ENCODE data around the gene C16orf92.

Gene C16orf92

DNA sequence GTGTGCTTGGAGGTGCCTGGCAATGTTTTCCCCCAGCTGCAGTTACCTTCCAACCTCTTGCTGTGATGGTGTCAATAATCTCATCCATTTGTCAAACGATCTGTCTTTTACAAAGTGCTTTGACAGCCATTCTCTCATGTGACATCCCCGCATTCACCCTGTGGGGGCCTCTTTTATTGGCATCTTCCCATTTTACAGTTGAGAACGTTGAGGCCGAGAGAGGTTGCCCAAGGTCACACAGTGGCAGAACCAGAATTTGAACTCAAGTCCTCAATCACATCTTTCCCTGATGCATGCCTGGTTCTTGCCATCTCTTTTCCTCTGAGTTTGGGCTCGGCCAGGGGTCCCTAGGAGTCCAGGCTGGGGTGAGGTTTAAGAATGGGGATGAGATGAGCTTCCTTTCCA lies 47.9 kb upstream of the C16orf92 start:
- peaks cover 48% of the 10 kb centered on the region for H4K20me1 ChIP-seq (ENCODE audit: insufficient read depth, low read length)
- TF ChIP-seq, protein P1, sequence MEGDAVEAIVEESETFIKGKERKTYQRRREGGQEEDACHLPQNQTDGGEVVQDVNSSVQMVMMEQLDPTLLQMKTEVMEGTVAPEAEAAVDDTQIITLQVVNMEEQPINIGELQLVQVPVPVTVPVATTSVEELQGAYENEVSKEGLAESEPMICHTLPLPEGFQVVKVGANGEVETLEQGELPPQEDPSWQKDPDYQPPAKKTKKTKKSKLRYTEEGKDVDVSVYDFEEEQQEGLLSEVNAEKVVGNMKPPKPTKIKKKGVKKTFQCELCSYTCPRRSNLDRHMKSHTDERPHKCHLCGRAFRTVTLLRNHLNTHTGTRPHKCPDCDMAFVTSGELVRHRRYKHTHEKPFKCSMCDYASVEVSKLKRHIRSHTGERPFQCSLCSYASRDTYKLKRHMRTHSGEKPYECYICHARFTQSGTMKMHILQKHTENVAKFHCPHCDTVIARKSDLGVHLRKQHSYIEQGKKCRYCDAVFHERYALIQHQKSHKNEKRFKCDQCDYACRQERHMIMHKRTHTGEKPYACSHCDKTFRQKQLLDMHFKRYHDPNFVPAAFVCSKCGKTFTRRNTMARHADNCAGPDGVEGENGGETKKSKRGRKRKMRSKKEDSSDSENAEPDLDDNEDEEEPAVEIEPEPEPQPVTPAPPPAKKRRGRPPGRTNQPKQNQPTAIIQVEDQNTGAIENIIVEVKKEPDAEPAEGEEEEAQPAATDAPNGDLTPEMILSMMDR (IDR thresholded peaks at IDR 0.05; ENCODE audit: borderline replicate concordance, extremely low read depth, low read length, poor library complexity, severe bottlenecking): no peak
- ATAC-seq (ENCODE audit: insufficient read depth, low read depth): no peak
- peaks cover 45% of the 10 kb centered on the region for H3K4me1 ChIP-seq (ENCODE audit: insufficient read depth, low read length)
- peak overlapping the region; percentile 90 for H3K9ac ChIP-seq (ENCODE audit: low read depth, low read length)
- H3K9me3 ChIP-seq (ENCODE audit: insufficient read depth, low read length, severe bottlenecking): no peaks in the 10 kb centered on the region
- H2AFZ ChIP-seq (ENCODE audit: low read depth, low read length): no peak overlapping the region
- peaks cover 50% of the 10 kb centered on the region for H3K36me3 ChIP-seq (ENCODE audit: insufficient read depth, low read length)
- peak overlapping the region; percentile 80 to 92; a peak in 3 of 4 replicates for H3K4me3 ChIP-seq (ENCODE audit: low read depth in 1 of 2, low read length in 2 of 2)
- H3K27me3 ChIP-seq (ENCODE audit: insufficient read depth, low read length, poor library complexity): no peaks in the 10 kb centered on the region
- peaks cover 49% of the 10 kb centered on the region for H3K79me2 ChIP-seq (ENCODE audit: insufficient read depth, low read length)
- DNase-seq: no peak
- peak overlapping the region; percentile 79 for H3K4me2 ChIP-seq (ENCODE audit: insufficient read depth, low read length)
- peak overlapping the region; percentile 88 for H3K27ac ChIP-seq (ENCODE audit: low read length)

DNA sequence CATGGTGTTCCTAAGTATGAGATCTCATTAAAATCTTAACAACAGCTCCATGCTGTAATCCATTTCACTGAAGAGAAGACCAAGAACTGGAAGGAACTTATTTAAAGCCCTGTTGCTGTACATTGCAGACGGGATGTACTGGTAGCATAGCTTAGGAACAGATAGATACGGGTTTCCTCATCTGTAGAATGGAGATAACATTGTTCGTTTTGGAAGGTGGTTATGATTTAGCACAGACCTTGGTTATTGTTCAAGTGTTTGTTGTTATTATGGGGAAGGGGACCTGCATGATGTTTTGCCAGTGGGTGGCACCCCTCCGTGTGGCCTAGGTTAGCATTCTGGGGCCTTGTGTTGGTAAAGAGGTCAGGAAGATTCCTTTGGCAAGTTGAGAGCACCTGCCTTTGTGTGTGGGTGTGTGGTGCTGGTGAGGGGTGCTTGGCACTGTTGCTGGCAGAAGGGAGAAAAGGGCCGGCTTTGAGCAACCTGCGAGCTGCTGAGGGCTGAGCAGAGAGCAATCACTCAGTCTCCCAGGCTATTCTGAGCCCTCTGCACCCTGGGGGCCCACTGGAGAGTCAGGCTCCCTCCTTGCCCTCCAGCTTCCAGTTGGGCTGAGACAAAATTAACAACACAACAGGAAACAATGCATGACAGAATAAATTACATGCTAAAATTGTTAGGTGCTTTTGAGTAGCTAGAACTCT lies 47.0 kb upstream of the C16orf92 start:
- Histone ChIP-seq H3K4me2 (ENCODE audit: insufficient read depth, low read length) (peak overlapping the region; percentile 79), H3K4me3 (ENCODE audit: low read depth in 1 of 2, low read length in 2 of 2) (peak overlapping the region in 1 of 2 experiments; percentile 92; a peak in 3 of 4 replicates), H3K27me3 (ENCODE audit: insufficient read depth, low read length, poor library complexity) (no peaks in the 10 kb centered on the region), H3K9me3 (ENCODE audit: insufficient read depth, low read length, severe bottlenecking) (no peaks in the 10 kb centered on the region), H3K27ac (ENCODE audit: low read length) (peak overlapping the region; percentile 88), H3K9ac (ENCODE audit: low read depth, low read length) (peak overlapping the region; percentile 90), H2AFZ (ENCODE audit: low read depth, low read length) (no peak overlapping the region), H3K36me3 (ENCODE audit: insufficient read depth, low read length) (peaks cover 54% of the 10 kb centered on the region), H4K20me1 (ENCODE audit: insufficient read depth, low read length) (peaks cover 48% of the 10 kb centered on the region), H3K4me1 (ENCODE audit: insufficient read depth, low read length) (peaks cover 45% of the 10 kb centered on the region), H3K79me2 (ENCODE audit: insufficient read depth, low read length) (peaks cover 49% of the 10 kb centered on the region)
- ATAC-seq (ENCODE audit: insufficient read depth, low read depth): no peak
- TF ChIP-seq, protein P1 (IDR thresholded peaks at IDR 0.05; ENCODE audit: borderline replicate concordance, extremely low read depth, low read length, poor library complexity, severe bottlenecking): no peak
- TF ChIP-seq EZH2 (IDR thresholded peaks at IDR 0.05; ENCODE audit: borderline replicate concordance, low read depth, low read length, severe bottlenecking): no peak
- no peak for DNase-seq

DNA sequence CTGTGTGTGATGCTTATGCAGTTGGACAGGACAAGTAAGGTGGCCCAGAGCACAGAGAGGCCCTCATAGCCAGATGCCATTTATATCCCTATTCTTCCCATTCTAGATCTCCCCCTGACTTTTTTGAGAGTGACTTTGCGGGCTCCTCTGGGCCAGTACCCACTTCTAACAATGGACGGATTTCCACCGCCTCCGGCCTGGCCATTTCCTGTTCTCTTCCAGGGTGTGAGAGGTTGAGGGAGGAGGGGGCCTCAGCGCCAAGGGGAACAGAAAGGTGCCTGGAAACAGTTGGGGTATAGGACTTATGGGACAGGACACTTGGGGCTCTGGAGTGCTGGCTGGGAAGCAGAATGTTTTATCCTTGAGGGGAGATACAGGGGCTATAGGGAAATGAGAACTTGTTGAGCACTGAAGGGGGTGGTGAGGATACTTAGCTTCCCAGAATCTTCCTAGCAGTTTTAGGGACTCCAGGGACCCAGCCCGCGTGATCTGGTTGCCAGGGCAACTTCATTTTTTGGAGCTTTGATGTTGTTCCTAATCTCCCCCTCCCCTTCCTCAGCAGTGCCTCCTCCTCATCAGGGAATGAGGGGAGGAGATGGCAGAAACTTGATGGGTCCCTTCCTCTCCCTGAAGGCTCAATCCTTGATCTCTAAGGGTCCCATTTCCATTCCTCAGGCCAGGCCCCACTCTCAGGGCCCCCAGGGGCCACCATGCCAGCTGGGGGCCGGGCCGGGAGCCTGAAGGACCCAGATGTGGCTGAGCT lies 45.8 kb upstream of the C16orf92 start:
- H4K20me1 ChIP-seq (ENCODE audit: insufficient read depth, low read length): peaks cover 48% of the 10 kb centered on the region
- peaks cover 45% of the 10 kb centered on the region for H3K4me1 ChIP-seq (ENCODE audit: insufficient read depth, low read length)
- no peak overlapping the region; the same call in 1 of the 2 replicates for H3K27ac ChIP-seq (ENCODE audit: low read length)
- peak overlapping the region; percentile 90; the same call in 1 of the 2 replicates for H3K9ac ChIP-seq (ENCODE audit: low read depth, low read length)
- H3K36me3 ChIP-seq (ENCODE audit: insufficient read depth, low read length): peaks cover 63% of the 10 kb centered on the region
- peaks cover 49% of the 10 kb centered on the region for H3K79me2 ChIP-seq (ENCODE audit: insufficient read depth, low read length)
- peak overlapping the region; percentile 79; the same call in 1 of the 2 replicates for H3K4me2 ChIP-seq (ENCODE audit: insufficient read depth, low read length)
- H2AFZ ChIP-seq (ENCODE audit: low read depth, low read length): no peak overlapping the region
- ATAC-seq (ENCODE audit: insufficient read depth, low read depth) (no peak), DNase-seq (no peak)
- TF ChIP-seq, protein P1 (IDR thresholded peaks at IDR 0.05; ENCODE audit: borderline replicate concordance, extremely low read depth, low read length, poor library complexity, severe bottlenecking): no peak
- no peak for TF ChIP-seq EZH2 (IDR thresholded peaks at IDR 0.05; ENCODE audit: borderline replicate concordance, low read depth, low read length, severe bottlenecking)
- H3K9me3 ChIP-seq (ENCODE audit: insufficient read depth, low read length, severe bottlenecking): no peaks in the 10 kb centered on the region
- H3K4me3 ChIP-seq (ENCODE audit: low read depth in 1 of 2, low read length in 2 of 2): no peak overlapping the region
- no peaks in the 10 kb centered on the region for H3K27me3 ChIP-seq (ENCODE audit: insufficient read depth, low read length, poor library complexity)

Measured in DND-41 (cell line).